ENCODE data around the gene MATN4. TPM values are rescaled to one million over a fixed set of nuclear protein-coding genes. Genes with fewer than 3 reads are reported as not detected.

MATN4 gene
- total RNA-seq, 4 donors from 2014 or later = not detected

DNA sequence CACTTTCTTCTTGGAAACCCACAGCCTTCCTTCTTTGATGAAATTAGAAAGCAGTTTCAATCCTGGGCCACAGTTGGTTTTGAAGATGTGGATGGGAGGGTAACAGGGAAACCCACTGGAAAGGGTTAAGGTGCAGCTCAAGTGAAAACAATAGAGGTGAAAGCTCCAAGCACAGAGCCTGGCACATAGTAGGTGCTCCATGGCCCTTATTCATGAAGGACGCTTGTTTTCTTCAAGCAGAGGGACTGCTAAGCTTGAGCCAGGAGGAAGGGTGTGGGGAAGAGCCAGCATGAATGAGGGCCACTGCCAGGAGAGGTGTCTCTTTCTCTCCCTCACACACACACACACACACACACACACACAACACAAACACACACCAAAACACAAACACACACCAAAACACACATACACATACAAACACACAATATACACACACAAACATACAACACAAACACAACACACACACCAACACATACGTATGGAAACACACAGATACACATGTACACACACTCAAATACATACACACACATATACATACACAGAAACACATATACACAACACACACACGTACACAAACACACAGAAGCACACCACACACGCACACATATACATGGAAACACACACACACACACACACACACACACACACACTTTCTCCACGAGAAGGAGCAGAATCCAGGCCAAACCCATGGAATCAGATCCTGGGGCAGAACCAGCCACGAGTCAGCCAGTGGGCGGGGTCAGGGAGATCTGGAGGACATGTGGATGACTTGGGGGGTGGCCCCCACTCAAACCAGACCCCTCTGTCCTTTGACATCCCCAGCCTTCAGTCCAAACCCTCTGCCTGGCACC is 25.2 kb downstream of the MATN4 start:
- intact Hi-C loops (cut with DNase I; ENCODE audit: low total_unique reads) = no loop called here
- TF ChIP-seq CTCF (IDR thresholded peaks at IDR 0.05 in 4 of 5, conservative IDR thresholded peaks at IDR 0.05 in 1 of 5) (no peak), POLR2A (IDR thresholded peaks at IDR 0.05) (no peak)
- H3K27me3 ChIP-seq = peaks cover 0 to 8% (median 0%) of the 10 kb centered on the region in 3 donors

GRCh38 chr20:45279992-45280391 is 28.1 kb downstream of the MATN4 start:
- H3K36me3 ChIP-seq = no peaks in the 10 kb centered on the region
- peaks cover 0 to 8% (median 0%) of the 10 kb centered on the region in 3 donors for H3K27me3 ChIP-seq
- intact Hi-C loops (cut with DNase I; ENCODE audit: low total_unique reads) = no loop called here
- in situ Hi-C loops (cut with MboI; ENCODE audit: low sequenced_read_pairs in 4 of 4) = loop anchor here (25.0 kb wide), 2 partner anchors 143 to 243 kb away; no protein-coding TSS in a partner anchor
- H3K4me1 ChIP-seq = no peaks in the 10 kb centered on the region
- H3K27ac ChIP-seq = no peak overlapping the region
- DNase-seq (no peak), ATAC-seq (no peak)
- no peaks in the 10 kb centered on the region for H3K9me3 ChIP-seq
- TF ChIP-seq POLR2A (IDR thresholded peaks at IDR 0.05) (no peak), CTCF (IDR thresholded peaks at IDR 0.05 in 4 of 5, conservative IDR thresholded peaks at IDR 0.05 in 1 of 5) (no peak)
- no peak overlapping the region for H3K4me3 ChIP-seq

More for the DNA sequence above, 25.2 kb downstream of the MATN4 start:
- in situ Hi-C loops (cut with MboI; ENCODE audit: low sequenced_read_pairs in 4 of 4) = loop anchor here (25.0 kb wide), 2 partner anchors 146 to 246 kb away; no protein-coding TSS in a partner anchor
- Histone ChIP-seq H3K4me1 (no peaks in the 10 kb centered on the region), H3K27ac (no peak overlapping the region), H3K4me3 (no peak overlapping the region), H3K9me3 (no peaks in the 10 kb centered on the region), H3K36me3 (no peaks in the 10 kb centered on the region)
- no peak for ATAC-seq
- no peak for DNase-seq

DNA sequence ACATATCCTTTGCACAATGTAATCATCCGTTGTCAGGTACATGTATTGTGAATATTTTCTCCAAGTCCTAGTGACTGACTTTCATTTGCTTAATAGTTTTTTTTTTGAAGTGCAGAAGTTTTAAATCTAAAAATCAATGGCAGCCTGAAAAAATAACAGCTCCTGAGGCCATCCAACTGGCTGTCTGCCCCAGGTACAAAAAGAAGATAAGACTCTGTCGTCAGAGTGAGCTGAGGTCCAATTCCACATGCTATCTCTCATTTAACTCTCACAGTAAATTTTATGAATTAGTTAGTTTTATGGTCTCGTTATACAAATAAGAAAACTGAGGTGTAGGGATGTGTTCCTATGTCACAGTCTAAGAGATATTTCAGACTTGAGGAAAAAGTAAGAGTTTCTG is 32.8 kb downstream of the MATN4 start:
- ATAC-seq = no peak
- Histone ChIP-seq H3K9me3 (no peaks in the 10 kb centered on the region), H3K27me3 (peaks cover 0 to 4% (median 0%) of the 10 kb centered on the region in 3 donors), H3K27ac (no peak overlapping the region), H3K4me1 (no peaks in the 10 kb centered on the region), H3K4me3 (no peak overlapping the region), H3K36me3 (no peaks in the 10 kb centered on the region)
- no peak for TF ChIP-seq POLR2A (IDR thresholded peaks at IDR 0.05)
- no peak for TF ChIP-seq CTCF (IDR thresholded peaks at IDR 0.05 in 4 of 5, conservative IDR thresholded peaks at IDR 0.05 in 1 of 5)
- in situ Hi-C loops (cut with MboI; ENCODE audit: low sequenced_read_pairs in 4 of 4) (loop anchor here (25.0 kb wide), 2 partner anchors 138 to 238 kb away; no protein-coding TSS in a partner anchor), intact Hi-C loops (cut with DNase I; ENCODE audit: low total_unique reads) (no loop called here)
- DNase-seq = no peak

GRCh38 chr20:45269754-45270270 is 38.3 kb downstream of the MATN4 start:
- no peaks in the 10 kb centered on the region for H3K36me3 ChIP-seq
- intact Hi-C loops (cut with DNase I; ENCODE audit: low total_unique reads) (no loop called here), in situ Hi-C loops (cut with MboI; ENCODE audit: low sequenced_read_pairs in 4 of 4) (no loop called here)
- H3K27me3 ChIP-seq = peaks cover 0 to 4% (median 0%) of the 10 kb centered on the region in 3 donors
- no peaks in the 10 kb centered on the region for H3K4me1 ChIP-seq
- no peak for TF ChIP-seq POLR2A (IDR thresholded peaks at IDR 0.05)
- TF ChIP-seq CTCF (IDR thresholded peaks at IDR 0.05 in 4 of 5, conservative IDR thresholded peaks at IDR 0.05 in 1 of 5) = no peak
- H3K27ac ChIP-seq = no peak overlapping the region
- ATAC-seq (no peak), DNase-seq (no peak)
- H3K9me3 ChIP-seq = no peaks in the 10 kb centered on the region
- H3K4me3 ChIP-seq = no peak overlapping the region
